22Rv1 (cell line): ENCODE results near the gene FBF1.
"Not testable (repeated sequence)": the region's sequence is repeated elsewhere in the genome, so short reads cannot be mapped to it uniquely, and the experiment has no call there.

ENCODE experiments used
- ZFX ChIP-seq: fragments of 450-650 bp; IDR thresholded peaks from 2 replicates; pipeline ENCODE4 v1.6.1; 2017; ENCODE audit warnings: antibody characterized with exemption, borderline replicate concordance
- TF ChIP-seq, protein P1 (sequence below): fragments of 450-650 bp; IDR thresholded peaks from 2 replicates; pipeline ENCODE4 v1.5.1; 2017; ENCODE audit warnings: mild to moderate bottlenecking

GRCh38 chr17:75975187-75975586, 34.3 kb upstream of the FBF1 start:
- TF ChIP-seq, protein P1, sequence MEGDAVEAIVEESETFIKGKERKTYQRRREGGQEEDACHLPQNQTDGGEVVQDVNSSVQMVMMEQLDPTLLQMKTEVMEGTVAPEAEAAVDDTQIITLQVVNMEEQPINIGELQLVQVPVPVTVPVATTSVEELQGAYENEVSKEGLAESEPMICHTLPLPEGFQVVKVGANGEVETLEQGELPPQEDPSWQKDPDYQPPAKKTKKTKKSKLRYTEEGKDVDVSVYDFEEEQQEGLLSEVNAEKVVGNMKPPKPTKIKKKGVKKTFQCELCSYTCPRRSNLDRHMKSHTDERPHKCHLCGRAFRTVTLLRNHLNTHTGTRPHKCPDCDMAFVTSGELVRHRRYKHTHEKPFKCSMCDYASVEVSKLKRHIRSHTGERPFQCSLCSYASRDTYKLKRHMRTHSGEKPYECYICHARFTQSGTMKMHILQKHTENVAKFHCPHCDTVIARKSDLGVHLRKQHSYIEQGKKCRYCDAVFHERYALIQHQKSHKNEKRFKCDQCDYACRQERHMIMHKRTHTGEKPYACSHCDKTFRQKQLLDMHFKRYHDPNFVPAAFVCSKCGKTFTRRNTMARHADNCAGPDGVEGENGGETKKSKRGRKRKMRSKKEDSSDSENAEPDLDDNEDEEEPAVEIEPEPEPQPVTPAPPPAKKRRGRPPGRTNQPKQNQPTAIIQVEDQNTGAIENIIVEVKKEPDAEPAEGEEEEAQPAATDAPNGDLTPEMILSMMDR, result not testable (repeated sequence)
- TF ChIP-seq ZFX, result not testable (repeated sequence)
